ENCODE measurements around the gene DDX10. TPM values are rescaled to one million over a fixed set of nuclear protein-coding genes. Genes with fewer than 3 reads are reported as not detected.

DDX10 gene
- total RNA-seq, 4 donors from 2014 or later, result 11.5 to 22.0 (median 14.3) TPM

GRCh38 chr11:108926171-108926840 lies 261.4 kb downstream of the DDX10 start:
- 65% methylated on average over 5 of the region's 5 CpGs for WGBS
- H3K27me3 ChIP-seq, result no peaks in the 10 kb centered on the region
- TF ChIP-seq POLR2A (IDR thresholded peaks at IDR 0.05; ENCODE audit: low read depth) (no peak), EP300 (IDR thresholded peaks at IDR 0.05) (no peak), POLR2AphosphoS5 (IDR thresholded peaks at IDR 0.05) (no peak)
- TF ChIP-seq, protein P1, sequence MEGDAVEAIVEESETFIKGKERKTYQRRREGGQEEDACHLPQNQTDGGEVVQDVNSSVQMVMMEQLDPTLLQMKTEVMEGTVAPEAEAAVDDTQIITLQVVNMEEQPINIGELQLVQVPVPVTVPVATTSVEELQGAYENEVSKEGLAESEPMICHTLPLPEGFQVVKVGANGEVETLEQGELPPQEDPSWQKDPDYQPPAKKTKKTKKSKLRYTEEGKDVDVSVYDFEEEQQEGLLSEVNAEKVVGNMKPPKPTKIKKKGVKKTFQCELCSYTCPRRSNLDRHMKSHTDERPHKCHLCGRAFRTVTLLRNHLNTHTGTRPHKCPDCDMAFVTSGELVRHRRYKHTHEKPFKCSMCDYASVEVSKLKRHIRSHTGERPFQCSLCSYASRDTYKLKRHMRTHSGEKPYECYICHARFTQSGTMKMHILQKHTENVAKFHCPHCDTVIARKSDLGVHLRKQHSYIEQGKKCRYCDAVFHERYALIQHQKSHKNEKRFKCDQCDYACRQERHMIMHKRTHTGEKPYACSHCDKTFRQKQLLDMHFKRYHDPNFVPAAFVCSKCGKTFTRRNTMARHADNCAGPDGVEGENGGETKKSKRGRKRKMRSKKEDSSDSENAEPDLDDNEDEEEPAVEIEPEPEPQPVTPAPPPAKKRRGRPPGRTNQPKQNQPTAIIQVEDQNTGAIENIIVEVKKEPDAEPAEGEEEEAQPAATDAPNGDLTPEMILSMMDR (IDR thresholded peaks at IDR 0.05), result no peak
- no peak for DNase-seq (ENCODE audit: extremely low spot score)
- peaks cover 0 to 25% (median 5%) of the 10 kb centered on the region in 4 donors for H3K4me1 ChIP-seq
- no peak overlapping the region for H3K4me3 ChIP-seq
- H3K36me3 ChIP-seq, result no peaks in the 10 kb centered on the region
- no peak overlapping the region for H3K27ac ChIP-seq (replicated peaks in 1 of 4)
- H3K9me3 ChIP-seq, result no peaks in the 10 kb centered on the region
- intact Hi-C loops (cut with DNase I), result no loop called here

- no peaks in the 10 kb centered on the region for H3K36me3 ChIP-seq
- no peaks in the 10 kb centered on the region for H3K9me3 ChIP-seq
- H3K27ac ChIP-seq (replicated peaks in 1 of 4), result no peak overlapping the region
- 91% methylated on average over 3 of the region's 3 CpGs for WGBS
- peaks cover 0 to 25% (median 5%) of the 10 kb centered on the region in 4 donors for H3K4me1 ChIP-seq
- TF ChIP-seq POLR2AphosphoS5 (IDR thresholded peaks at IDR 0.05) (no peak), POLR2A (IDR thresholded peaks at IDR 0.05; ENCODE audit: low read depth) (no peak), EP300 (IDR thresholded peaks at IDR 0.05) (no peak)
- TF ChIP-seq, protein P1 (IDR thresholded peaks at IDR 0.05), result no peak
- DNase-seq (ENCODE audit: extremely low spot score), result no peak
- intact Hi-C loops (cut with DNase I), result no loop called here
- H3K27me3 ChIP-seq, result no peaks in the 10 kb centered on the region
- H3K4me3 ChIP-seq, result no peak overlapping the region
Measured at GRCh38 chr11:108926841-108927577, 262.1 kb downstream of the DDX10 start.

GRCh38 chr11:108927791-108928545 lies 263.1 kb downstream of the DDX10 start:
- H3K9me3 ChIP-seq, result no peaks in the 10 kb centered on the region
- 91% methylated on average over 7 of the region's 7 CpGs for WGBS

DNA sequence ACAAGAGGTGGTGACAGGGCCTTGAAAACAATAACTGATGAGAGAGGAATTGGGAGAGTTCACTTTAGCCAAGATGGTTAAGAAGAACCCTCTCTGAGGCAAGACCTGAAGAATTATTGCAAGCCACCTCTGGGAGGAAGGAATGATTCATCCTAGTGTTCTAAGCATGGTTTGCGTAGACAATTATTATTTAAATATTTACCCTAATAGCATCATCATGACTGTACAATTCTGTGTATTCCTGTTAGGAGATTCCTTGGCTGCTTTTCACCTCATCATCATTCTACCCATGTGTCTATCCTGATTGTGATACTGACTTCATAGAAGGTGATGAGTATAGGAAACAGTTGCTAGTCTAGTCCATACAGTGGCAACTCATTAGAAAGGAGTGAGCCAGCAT lies 264.4 kb downstream of the DDX10 start:
- H3K4me3 ChIP-seq, result no peak overlapping the region
- no peak for DNase-seq (ENCODE audit: extremely low spot score)
- TF ChIP-seq, protein P1 (IDR thresholded peaks at IDR 0.05), result no peak
- TF ChIP-seq EP300 (IDR thresholded peaks at IDR 0.05) (no peak), POLR2A (IDR thresholded peaks at IDR 0.05; ENCODE audit: low read depth) (no peak), POLR2AphosphoS5 (IDR thresholded peaks at IDR 0.05) (no peak)
- no peaks in the 10 kb centered on the region for H3K9me3 ChIP-seq
- intact Hi-C loops (cut with DNase I), result no loop called here
- H3K27me3 ChIP-seq, result no peaks in the 10 kb centered on the region
- no peak overlapping the region for H3K27ac ChIP-seq (replicated peaks in 1 of 4)
- H3K36me3 ChIP-seq, result no peaks in the 10 kb centered on the region
- 63% methylated on average over 1 of the region's 1 CpG for WGBS
- peaks cover 0 to 16% (median 5%) of the 10 kb centered on the region in 4 donors for H3K4me1 ChIP-seq

More at GRCh38 chr11:108927791-108928545, 263.1 kb downstream of the DDX10 start:
- H3K36me3 ChIP-seq, result no peaks in the 10 kb centered on the region
- peaks cover 0 to 22% (median 5%) of the 10 kb centered on the region in 4 donors for H3K4me1 ChIP-seq
- no peaks in the 10 kb centered on the region for H3K27me3 ChIP-seq
- intact Hi-C loops (cut with DNase I), result no loop called here
- TF ChIP-seq POLR2A (IDR thresholded peaks at IDR 0.05; ENCODE audit: low read depth) (no peak), POLR2AphosphoS5 (IDR thresholded peaks at IDR 0.05) (no peak)
- DNase-seq (ENCODE audit: extremely low spot score), result no peak
- no peak overlapping the region for H3K27ac ChIP-seq (replicated peaks in 1 of 4)
- no peak overlapping the region for H3K4me3 ChIP-seq

DNA sequence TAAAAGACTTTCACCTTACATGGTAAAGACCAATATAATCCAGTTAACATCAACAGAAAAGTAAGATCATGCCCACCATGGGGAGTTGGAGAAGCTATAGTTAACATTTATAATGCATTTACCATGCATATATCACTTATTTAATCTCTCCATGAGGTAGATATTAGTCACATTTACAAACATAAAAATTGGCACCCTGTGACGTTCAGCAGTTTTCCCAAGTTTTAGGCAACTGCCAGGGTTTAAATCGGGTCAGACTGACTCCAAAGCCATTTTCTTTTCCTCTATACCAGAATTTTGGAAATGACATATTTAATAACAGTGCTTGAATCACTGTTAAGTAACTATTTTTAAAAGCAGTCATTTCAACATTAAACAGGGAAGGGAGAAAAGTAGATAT lies 266.3 kb downstream of the DDX10 start:
- H3K9me3 ChIP-seq, result no peaks in the 10 kb centered on the region
- intact Hi-C loops (cut with DNase I), result no loop called here
- TF ChIP-seq EP300 (IDR thresholded peaks at IDR 0.05) (no peak), POLR2AphosphoS5 (IDR thresholded peaks at IDR 0.05) (no peak), POLR2A (IDR thresholded peaks at IDR 0.05; ENCODE audit: low read depth) (no peak)
- TF ChIP-seq, protein P1 (IDR thresholded peaks at IDR 0.05), result no peak
- 70% methylated on average over 2 of the region's 2 CpGs for WGBS
- no peaks in the 10 kb centered on the region for H3K27me3 ChIP-seq
- no peaks in the 10 kb centered on the region for H3K36me3 ChIP-seq
- peaks cover 0 to 12% (median 4%) of the 10 kb centered on the region in 4 donors for H3K4me1 ChIP-seq
- no peak for DNase-seq (ENCODE audit: extremely low spot score)
- H3K27ac ChIP-seq (replicated peaks in 1 of 4), result no peak overlapping the region
- H3K4me3 ChIP-seq, result no peak overlapping the region
